Fibroblast of mammary gland (primary cell): ENCODE measurements around the gene GMPPB.

Source experiments
- DNase-seq: peaks from one replicate; pipeline ENCODE4 v3.0.0-alpha.2; 2010; ENCODE audit warnings: low read depth
- H3K4me3 ChIP-seq: 2 replicates; pipeline ENCODE4 v1.5.1; 2011; ENCODE audit warnings: low read depth, mild to moderate bottlenecking, low read length, moderate library complexity; ENCODE audit not compliant: control insufficient read depth
- TF ChIP-seq, protein P1 (sequence below): conservative IDR thresholded peaks from 2 replicates; pipeline ENCODE4 v1.5.1; 2011; ENCODE audit warnings: low read depth, low read length, inconsistent platforms; ENCODE audit not compliant: control insufficient read depth, insufficient read depth

The GMPPB gene

DNA sequence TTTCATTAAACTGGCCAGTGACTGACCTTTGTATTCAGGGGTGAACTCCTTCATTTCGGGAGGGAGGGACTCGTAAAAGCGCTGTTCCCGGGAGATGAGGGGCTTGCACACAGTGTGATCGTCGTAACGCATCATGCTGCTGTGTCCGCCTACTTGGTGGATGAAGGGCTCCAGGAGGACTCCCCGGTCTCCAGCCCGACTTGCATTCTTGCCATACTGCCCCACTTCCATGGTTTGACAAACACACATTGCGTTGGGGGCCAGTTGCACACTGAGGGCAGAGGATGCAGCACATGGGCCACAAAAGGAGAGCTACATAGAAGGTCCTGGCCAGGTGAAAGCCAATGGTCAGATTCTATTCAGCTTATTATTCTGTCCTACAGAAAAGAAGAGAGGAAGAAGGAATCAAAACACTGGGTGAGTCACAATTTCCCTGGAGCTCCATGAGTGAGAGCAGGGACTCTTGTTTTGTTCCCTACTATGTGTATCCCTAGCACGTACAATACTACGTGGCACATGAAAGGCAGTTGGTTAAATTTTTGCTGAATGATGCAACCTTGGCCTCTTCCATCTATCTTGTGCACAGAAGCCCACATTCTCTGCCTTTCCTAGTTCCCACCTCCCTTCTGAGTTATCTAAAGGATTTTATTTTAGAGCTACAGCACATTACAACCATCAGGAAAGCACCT is 24.2 kb upstream of the GMPPB start:
- peak; percentile 77 for DNase-seq
- TF ChIP-seq, protein P1, sequence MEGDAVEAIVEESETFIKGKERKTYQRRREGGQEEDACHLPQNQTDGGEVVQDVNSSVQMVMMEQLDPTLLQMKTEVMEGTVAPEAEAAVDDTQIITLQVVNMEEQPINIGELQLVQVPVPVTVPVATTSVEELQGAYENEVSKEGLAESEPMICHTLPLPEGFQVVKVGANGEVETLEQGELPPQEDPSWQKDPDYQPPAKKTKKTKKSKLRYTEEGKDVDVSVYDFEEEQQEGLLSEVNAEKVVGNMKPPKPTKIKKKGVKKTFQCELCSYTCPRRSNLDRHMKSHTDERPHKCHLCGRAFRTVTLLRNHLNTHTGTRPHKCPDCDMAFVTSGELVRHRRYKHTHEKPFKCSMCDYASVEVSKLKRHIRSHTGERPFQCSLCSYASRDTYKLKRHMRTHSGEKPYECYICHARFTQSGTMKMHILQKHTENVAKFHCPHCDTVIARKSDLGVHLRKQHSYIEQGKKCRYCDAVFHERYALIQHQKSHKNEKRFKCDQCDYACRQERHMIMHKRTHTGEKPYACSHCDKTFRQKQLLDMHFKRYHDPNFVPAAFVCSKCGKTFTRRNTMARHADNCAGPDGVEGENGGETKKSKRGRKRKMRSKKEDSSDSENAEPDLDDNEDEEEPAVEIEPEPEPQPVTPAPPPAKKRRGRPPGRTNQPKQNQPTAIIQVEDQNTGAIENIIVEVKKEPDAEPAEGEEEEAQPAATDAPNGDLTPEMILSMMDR = no peak
- no peak overlapping the region for H3K4me3 ChIP-seq

DNA sequence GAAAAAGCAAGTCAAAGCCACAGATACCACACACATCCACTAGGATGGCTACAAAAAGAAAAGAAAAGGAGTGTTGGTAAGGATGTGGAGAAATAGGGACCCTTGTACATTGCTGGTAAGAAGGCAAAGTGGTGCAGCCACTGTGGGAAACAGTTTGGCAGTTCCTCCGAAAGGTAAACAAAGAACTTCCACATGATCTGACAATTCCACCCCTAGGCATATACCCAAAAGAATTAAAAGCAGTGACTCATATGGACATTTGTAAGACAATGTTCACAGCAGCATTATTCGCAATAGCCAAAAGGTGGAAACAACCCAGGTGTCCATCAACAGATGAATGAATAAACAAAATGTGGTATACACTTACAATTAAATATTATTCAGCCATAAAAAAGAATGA is 22.2 kb upstream of the GMPPB start:
- TF ChIP-seq, protein P1 = no peak
- DNase-seq = peak; percentile 57
- no peak overlapping the region for H3K4me3 ChIP-seq

GRCh38 chr3:49740427-49740826 is 16.7 kb upstream of the GMPPB start:
- TF ChIP-seq, protein P1 = no peak
- DNase-seq = no peak
- H3K4me3 ChIP-seq = no peak overlapping the region

DNA sequence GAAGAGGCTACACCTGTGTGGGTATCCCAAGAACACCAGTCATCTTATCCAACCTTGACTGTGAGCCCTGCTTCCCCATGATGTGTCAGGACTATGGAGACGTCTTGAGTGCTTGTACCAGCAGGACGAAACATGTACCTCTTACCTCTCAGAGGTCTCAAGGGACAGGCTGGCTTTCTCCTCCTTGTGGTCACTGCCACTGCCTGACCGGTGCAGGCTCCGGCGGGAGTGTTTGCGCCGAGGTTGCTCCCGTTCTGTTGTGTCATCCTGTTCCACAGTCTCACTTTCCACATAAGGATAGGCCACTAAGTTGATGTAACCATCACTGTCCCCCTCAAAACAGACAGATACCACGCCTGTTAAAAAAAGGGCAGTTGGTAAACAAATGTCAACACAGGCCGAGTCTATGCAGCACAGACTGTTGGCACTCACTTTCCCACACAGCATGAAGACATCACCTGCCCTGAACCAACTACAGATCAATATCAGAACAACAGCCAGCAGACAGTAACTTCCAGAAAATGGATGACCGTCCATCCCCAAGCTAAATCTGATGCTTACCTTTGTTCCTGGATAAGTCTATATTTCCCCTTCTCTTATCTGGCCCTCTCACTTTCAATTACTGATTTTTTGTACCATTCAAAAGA is 14.4 kb upstream of the GMPPB start:
- TF ChIP-seq, protein P1 = no peak
- DNase-seq = no peak

GRCh38 chr3:49734752-49735151 is 11.0 kb upstream of the GMPPB start:
- TF ChIP-seq, protein P1 = no peak
- H3K4me3 ChIP-seq = no peak overlapping the region
- DNase-seq = no peak

More for the DNA sequence above, 14.4 kb upstream of the GMPPB start:
- no peak overlapping the region for H3K4me3 ChIP-seq

- TF ChIP-seq, protein P1 = no peak
- no peak for DNase-seq
- no peak overlapping the region for H3K4me3 ChIP-seq
Measured at GRCh38 chr3:49733551-49733950, 9.8 kb upstream of the GMPPB start.
